ENCODE results near the gene SCOC. TPM values are rescaled to one million over a fixed set of nuclear protein-coding genes. Genes with fewer than 3 reads are reported as not detected.

SCOC gene
- total RNA-seq, 2 experiments from 2014 or later, result 8.0 to 16.2 TPM

DNA sequence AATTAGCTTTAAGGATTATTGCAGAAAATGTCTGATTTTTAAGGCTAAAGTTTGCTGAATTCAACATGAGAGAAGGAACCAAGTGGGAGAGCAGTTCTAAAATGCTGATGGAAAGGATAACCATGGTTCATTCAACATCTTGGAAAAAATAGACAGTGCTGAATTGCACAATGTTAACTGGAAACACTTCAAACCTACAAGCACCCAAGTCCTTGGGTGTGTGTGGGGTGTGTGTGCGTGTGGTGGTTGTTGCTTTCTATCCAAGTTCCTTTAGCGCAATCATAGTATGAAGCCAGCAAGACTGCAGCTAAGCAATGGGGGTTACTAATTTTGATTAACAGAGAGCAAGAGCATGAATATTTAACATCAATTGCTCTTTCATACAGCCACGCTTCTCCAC, 29.3 kb upstream of the SCOC start:
- no peaks in the 10 kb centered on the region for H3K36me3 ChIP-seq (ENCODE audit: insufficient read depth, low read length)
- TF ChIP-seq CTCF (conservative IDR thresholded peaks at IDR 0.05; ENCODE audit: low read length), result no peak
- no peak for TF ChIP-seq EZH2phosphoT487 (IDR thresholded peaks at IDR 0.05; ENCODE audit: borderline replicate concordance, low read depth, low read length)
- no peaks in the 10 kb centered on the region for H3K79me2 ChIP-seq (ENCODE audit: insufficient read depth, low read depth, low read length)
- BruUV-seq (replicated peaks), result no TSS peak
- H3K4me1 ChIP-seq (ENCODE audit: insufficient read depth, low read length, poor library complexity, severe bottlenecking), result no peaks in the 10 kb centered on the region
- intact Hi-C loops (cut with micrococcal nuclease; ENCODE audit: unreplicated experiment), result no loop called here
- H2AFZ ChIP-seq (ENCODE audit: low read length), result no peak overlapping the region
- H3K9me3 ChIP-seq (ENCODE audit: low read length), result no peaks in the 10 kb centered on the region
- ChIA-PET POLR2A (interaction anchor here (1.0 kb wide), 1 partner anchor 14 kb away, joined by 3 read pairs; no protein-coding TSS in a partner anchor), CTCF (ENCODE audit: unreplicated experiment) (no interaction called here)
- no peak overlapping the region for H3K4me3 ChIP-seq (ENCODE audit: low read depth, low read length, poor library complexity, severe bottlenecking)
- no peak for DNase-seq (ENCODE audit: low spot score)
- H3K27ac ChIP-seq (ENCODE audit: low read depth, low read length, poor library complexity, severe bottlenecking), result no peak overlapping the region
- H3K4me2 ChIP-seq (ENCODE audit: low read length), result no peak overlapping the region
- H4K20me1 ChIP-seq (ENCODE audit: insufficient read depth, low read length), result no peaks in the 10 kb centered on the region
- H3K9me2 ChIP-seq (ENCODE audit: insufficient read depth, low read length), result no peaks in the 10 kb centered on the region

- no peak for DNase-seq (ENCODE audit: low spot score)
- H3K79me2 ChIP-seq (ENCODE audit: insufficient read depth, low read depth, low read length), result no peaks in the 10 kb centered on the region
- no peak overlapping the region for H2AFZ ChIP-seq (ENCODE audit: low read length)
- BruUV-seq (replicated peaks), result no TSS peak
- ChIA-PET POLR2A (interaction anchor here (1.0 kb wide), 1 partner anchor 14 kb away, joined by 3 read pairs; no protein-coding TSS in a partner anchor), CTCF (ENCODE audit: unreplicated experiment) (no interaction called here)
- no peak overlapping the region for H3K4me2 ChIP-seq (ENCODE audit: low read length)
- H3K36me3 ChIP-seq (ENCODE audit: insufficient read depth, low read length), result no peaks in the 10 kb centered on the region
- no peaks in the 10 kb centered on the region for H4K20me1 ChIP-seq (ENCODE audit: insufficient read depth, low read length)
- H3K4me1 ChIP-seq (ENCODE audit: insufficient read depth, low read length, poor library complexity, severe bottlenecking), result no peaks in the 10 kb centered on the region
- no peaks in the 10 kb centered on the region for H3K9me3 ChIP-seq (ENCODE audit: low read length)
- H3K4me3 ChIP-seq (ENCODE audit: low read depth, low read length, poor library complexity, severe bottlenecking), result no peak overlapping the region
- intact Hi-C loops (cut with micrococcal nuclease; ENCODE audit: unreplicated experiment), result no loop called here
- H3K9me2 ChIP-seq (ENCODE audit: insufficient read depth, low read length), result no peaks in the 10 kb centered on the region
- H3K27ac ChIP-seq (ENCODE audit: low read depth, low read length, poor library complexity, severe bottlenecking), result no peak overlapping the region
- no peak for TF ChIP-seq EZH2phosphoT487 (IDR thresholded peaks at IDR 0.05; ENCODE audit: borderline replicate concordance, low read depth, low read length)
- TF ChIP-seq CTCF (conservative IDR thresholded peaks at IDR 0.05; ENCODE audit: low read length), result no peak
Measured at GRCh38 chr4:140344621-140345020, 28.8 kb upstream of the SCOC start.

GRCh38 chr4:140346136-140346535, 27.3 kb upstream of the SCOC start:
- intact Hi-C loops (cut with micrococcal nuclease; ENCODE audit: unreplicated experiment), result no loop called here
- no peak overlapping the region for H3K4me2 ChIP-seq (ENCODE audit: low read length)

More at GRCh38 chr4:140346136-140346535, 27.3 kb upstream of the SCOC start:
- H3K27ac ChIP-seq (ENCODE audit: low read depth, low read length, poor library complexity, severe bottlenecking), result no peak overlapping the region
- H3K4me3 ChIP-seq (ENCODE audit: low read depth, low read length, poor library complexity, severe bottlenecking), result no peak overlapping the region
- H2AFZ ChIP-seq (ENCODE audit: low read length), result no peak overlapping the region
- no peaks in the 10 kb centered on the region for H3K36me3 ChIP-seq (ENCODE audit: insufficient read depth, low read length)
- CTCF ChIA-PET (ENCODE audit: unreplicated experiment), result no interaction called here
- H3K9me2 ChIP-seq (ENCODE audit: insufficient read depth, low read length), result no peaks in the 10 kb centered on the region
- no peaks in the 10 kb centered on the region for H4K20me1 ChIP-seq (ENCODE audit: insufficient read depth, low read length)
- TF ChIP-seq CTCF (conservative IDR thresholded peaks at IDR 0.05; ENCODE audit: low read length), result no peak
- no peak for TF ChIP-seq EZH2phosphoT487 (IDR thresholded peaks at IDR 0.05; ENCODE audit: borderline replicate concordance, low read depth, low read length)
- no peaks in the 10 kb centered on the region for H3K4me1 ChIP-seq (ENCODE audit: insufficient read depth, low read length, poor library complexity, severe bottlenecking)
- H3K9me3 ChIP-seq (ENCODE audit: low read length), result no peaks in the 10 kb centered on the region
- DNase-seq (ENCODE audit: low spot score), result no peak
- POLR2A ChIA-PET, result no interaction called here
- no peaks in the 10 kb centered on the region for H3K79me2 ChIP-seq (ENCODE audit: insufficient read depth, low read depth, low read length)
- BruUV-seq (replicated peaks), result no TSS peak

Data from OCI-LY7 (cell line).